ENCODE results near the gene CDK4. TPM values are rescaled to one million over a fixed set of nuclear protein-coding genes. Genes with fewer than 3 reads are reported as not detected.

Gene CDK4
- total RNA-seq = 10 to 100 TPM; 41.4 to 62.7 (median 60.2) TPM
- long read RNA-seq, donor 1, transcript CDK4-201 (8 exons, 2,076 nt) = major isoform, 83 of 92 reads
- long read RNA-seq, donor 1, partial matches to known transcripts = 1 of 92 reads
- long read RNA-seq, donor 1, other reads (novel, unspliced or antisense) = 7 of 92 reads
- long read RNA-seq, donor 2, transcript CDK4-201 (8 exons, 2,076 nt) = major isoform, 59 of 64 reads
- long read RNA-seq, donor 2, partial matches to known transcripts = 1 of 64 reads
- long read RNA-seq, donor 2, other reads (novel, unspliced or antisense) = 4 of 64 reads

DNA sequence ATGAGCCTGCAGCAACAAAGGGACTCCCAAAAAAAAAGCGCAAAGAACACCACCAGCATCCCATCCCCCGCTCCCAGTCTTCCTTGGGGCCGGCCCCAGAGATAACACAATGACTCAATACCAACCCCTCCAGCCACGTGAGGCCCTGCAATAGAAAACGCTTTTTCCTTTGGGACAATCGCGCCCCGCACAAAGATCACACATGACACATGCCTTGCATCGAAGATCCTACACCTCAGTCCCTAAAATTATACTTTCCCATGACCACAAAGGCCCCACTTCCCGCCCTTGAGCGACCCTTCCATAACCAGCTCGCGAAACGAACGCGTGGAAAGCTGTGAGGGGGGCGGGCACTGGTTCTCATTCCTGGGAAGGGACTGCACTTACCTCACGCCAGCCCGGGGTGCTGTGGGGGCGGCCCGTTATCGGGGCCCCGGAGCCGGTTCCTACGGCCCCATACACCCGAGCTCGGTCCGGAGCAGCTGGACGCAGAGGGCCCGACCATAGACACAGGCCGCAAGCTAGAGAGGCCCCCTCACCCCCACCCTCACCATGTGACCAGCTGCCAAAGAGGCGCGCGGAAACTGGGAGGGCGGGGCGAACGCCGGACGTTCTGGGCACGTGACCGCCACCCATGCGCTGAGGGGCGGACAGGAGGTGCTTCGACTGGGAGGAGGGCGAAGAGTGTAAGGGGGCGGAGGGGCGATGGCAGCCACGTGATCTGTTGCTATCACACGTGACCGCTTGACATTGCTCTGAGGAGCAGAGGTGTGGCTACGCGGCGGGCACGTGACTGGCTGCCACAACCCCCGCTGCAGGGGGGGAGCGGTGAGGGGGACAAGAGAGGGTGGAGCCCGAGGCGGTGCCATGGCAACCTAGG is at the start of gene CDK4:
CDK4 (minus strand) TSS at position 523 of the 880 bp plus-strand sequence. CDS start 593 bp downstream, outside the sequence.
- ATAC-seq = peak; percentile 81
- DNase-seq = peak; percentile 98 to 100 (median 99)
- H3K4me1 ChIP-seq (ENCODE audit: low read depth) = peaks cover 42% of the 10 kb centered on the region
- TF ChIP-seq, protein P1, sequence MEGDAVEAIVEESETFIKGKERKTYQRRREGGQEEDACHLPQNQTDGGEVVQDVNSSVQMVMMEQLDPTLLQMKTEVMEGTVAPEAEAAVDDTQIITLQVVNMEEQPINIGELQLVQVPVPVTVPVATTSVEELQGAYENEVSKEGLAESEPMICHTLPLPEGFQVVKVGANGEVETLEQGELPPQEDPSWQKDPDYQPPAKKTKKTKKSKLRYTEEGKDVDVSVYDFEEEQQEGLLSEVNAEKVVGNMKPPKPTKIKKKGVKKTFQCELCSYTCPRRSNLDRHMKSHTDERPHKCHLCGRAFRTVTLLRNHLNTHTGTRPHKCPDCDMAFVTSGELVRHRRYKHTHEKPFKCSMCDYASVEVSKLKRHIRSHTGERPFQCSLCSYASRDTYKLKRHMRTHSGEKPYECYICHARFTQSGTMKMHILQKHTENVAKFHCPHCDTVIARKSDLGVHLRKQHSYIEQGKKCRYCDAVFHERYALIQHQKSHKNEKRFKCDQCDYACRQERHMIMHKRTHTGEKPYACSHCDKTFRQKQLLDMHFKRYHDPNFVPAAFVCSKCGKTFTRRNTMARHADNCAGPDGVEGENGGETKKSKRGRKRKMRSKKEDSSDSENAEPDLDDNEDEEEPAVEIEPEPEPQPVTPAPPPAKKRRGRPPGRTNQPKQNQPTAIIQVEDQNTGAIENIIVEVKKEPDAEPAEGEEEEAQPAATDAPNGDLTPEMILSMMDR (IDR thresholded peaks at IDR 0.05) = no peak
- intact Hi-C loops (cut with DNase I, micrococcal nuclease) = no loop called here
- H3K36me3 ChIP-seq (ENCODE audit: low read depth) = no peaks in the 10 kb centered on the region
- H3K4me3 ChIP-seq = peak within 1 kb of the TSS; percentile 45
- H3K9me3 ChIP-seq = no peaks in the 10 kb centered on the region

DNA sequence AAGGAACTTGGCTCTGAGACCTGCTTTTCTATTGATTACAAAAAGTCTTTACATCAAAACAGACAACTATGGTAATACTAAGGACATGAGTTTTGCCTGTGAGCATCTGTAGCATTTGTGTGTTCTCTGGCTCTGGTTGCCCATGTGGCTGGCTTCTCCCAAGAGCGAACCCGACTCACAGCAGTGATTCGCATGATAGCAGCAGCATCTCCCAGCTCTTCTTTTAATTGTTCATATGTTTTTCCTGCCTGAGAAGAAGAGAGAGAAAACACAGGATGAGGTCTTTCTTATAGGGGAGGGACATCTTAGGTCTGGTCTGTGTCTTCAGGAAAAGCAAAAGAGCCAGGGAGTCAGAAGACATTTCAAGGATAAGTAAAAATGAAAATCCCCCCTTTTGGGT is 48.9 kb upstream of the CDK4 start:
- DNase-seq = no peak
- Histone ChIP-seq H3K4me1 (ENCODE audit: low read depth) (no peaks in the 10 kb centered on the region), H3K9me3 (no peaks in the 10 kb centered on the region), H3K4me3 (no peak overlapping the region), H3K36me3 (ENCODE audit: low read depth) (no peaks in the 10 kb centered on the region)
- intact Hi-C loops (cut with DNase I, micrococcal nuclease) = loop anchor here in 1 of 2 donors (10.0 kb wide), 1 partner anchor 104 kb away; no protein-coding TSS in a partner anchor
- TF ChIP-seq, protein P1 (IDR thresholded peaks at IDR 0.05) = no peak
- ATAC-seq = no peak

DNA sequence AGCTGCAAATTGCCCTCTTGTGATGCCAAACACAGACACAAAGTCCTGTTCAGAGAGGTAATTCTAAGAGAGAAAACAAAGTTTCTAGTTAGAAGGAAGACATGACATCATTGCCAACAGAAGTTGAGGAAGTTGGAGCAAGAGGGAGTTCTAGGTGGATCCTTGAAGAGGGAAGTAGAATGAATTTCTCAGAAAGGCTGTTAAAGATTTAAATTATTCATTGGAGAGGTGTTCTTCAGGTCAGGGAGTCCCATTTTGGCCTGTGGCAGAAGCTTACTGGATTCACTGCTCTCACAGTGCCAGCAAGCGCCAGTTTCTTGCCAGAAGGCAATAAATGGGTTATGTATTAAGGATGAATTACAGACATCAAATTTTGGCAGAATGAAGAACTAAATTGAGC is 45.8 kb upstream of the CDK4 start:
- ATAC-seq = peak; percentile 64
- H3K36me3 ChIP-seq (ENCODE audit: low read depth) = no peaks in the 10 kb centered on the region
- no peaks in the 10 kb centered on the region for H3K9me3 ChIP-seq
- intact Hi-C loops (cut with DNase I, micrococcal nuclease) = no loop called here
- TF ChIP-seq, protein P1 (IDR thresholded peaks at IDR 0.05) = no peak
- no peak overlapping the region for H3K4me3 ChIP-seq
- H3K4me1 ChIP-seq (ENCODE audit: low read depth) = no peaks in the 10 kb centered on the region
- no peak for DNase-seq

DNA sequence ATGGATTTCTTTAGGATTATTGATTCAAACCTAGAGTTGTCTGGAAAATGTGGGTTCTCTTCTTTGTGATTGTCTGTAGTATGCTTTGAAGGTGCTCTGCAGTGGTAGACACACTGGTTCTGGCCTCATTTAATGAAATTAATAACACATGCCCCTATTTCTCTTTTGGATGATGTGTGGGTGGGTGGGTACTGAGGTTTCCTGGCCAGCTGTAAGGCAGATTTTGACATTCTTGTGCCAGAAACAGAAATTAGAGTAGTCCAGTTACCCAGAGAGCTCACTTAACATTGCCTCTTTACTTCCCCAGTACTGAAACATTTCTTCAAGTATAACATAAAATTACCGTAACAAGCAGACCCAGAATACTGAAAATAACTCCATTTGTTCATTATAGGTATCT is 44.9 kb upstream of the CDK4 start:
- intact Hi-C loops (cut with DNase I, micrococcal nuclease) = no loop called here
- TF ChIP-seq, protein P1 (IDR thresholded peaks at IDR 0.05) = no peak
- no peak for ATAC-seq
- Histone ChIP-seq H3K36me3 (ENCODE audit: low read depth) (peaks cover under 1% of the 10 kb centered on the region), H3K4me1 (ENCODE audit: low read depth) (no peaks in the 10 kb centered on the region), H3K9me3 (no peaks in the 10 kb centered on the region), H3K4me3 (no peak overlapping the region)
- no peak for DNase-seq

DNA sequence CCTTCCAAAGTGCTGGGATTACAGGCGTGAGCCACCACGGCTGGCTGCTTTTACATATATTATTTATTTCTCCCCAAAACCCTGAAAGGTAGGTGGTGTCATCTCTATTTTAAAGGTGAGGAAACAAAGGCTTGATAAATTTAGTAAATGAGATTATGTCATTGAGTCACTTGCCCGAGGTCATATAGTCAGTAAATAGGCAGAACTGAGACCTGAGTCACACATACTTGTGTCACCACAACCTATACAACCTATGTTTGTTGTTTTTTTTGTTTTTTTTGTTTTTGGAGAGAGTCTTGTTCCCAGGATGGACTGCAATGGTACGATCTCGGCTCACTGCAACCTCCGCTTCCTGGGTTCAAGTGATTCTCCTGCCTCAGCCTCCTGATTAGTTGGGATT is 43.2 kb upstream of the CDK4 start:
- H3K4me1 ChIP-seq (ENCODE audit: low read depth) = no peaks in the 10 kb centered on the region
- intact Hi-C loops (cut with DNase I, micrococcal nuclease) = no loop called here
- H3K9me3 ChIP-seq = no peaks in the 10 kb centered on the region
- H3K36me3 ChIP-seq (ENCODE audit: low read depth) = peaks cover 6% of the 10 kb centered on the region
- DNase-seq = no peak
- no peak for ATAC-seq
- TF ChIP-seq, protein P1 (IDR thresholded peaks at IDR 0.05) = no peak
- H3K4me3 ChIP-seq = no peak overlapping the region

Data from mucosa of descending colon (tissue), 3 donors.